ENCODE data around the gene FBXW10.
"Not testable (repeated sequence)": the region's sequence is repeated elsewhere in the genome, so short reads cannot be mapped to it uniquely, and the experiment has no call there.

FBXW10 gene, protein sequence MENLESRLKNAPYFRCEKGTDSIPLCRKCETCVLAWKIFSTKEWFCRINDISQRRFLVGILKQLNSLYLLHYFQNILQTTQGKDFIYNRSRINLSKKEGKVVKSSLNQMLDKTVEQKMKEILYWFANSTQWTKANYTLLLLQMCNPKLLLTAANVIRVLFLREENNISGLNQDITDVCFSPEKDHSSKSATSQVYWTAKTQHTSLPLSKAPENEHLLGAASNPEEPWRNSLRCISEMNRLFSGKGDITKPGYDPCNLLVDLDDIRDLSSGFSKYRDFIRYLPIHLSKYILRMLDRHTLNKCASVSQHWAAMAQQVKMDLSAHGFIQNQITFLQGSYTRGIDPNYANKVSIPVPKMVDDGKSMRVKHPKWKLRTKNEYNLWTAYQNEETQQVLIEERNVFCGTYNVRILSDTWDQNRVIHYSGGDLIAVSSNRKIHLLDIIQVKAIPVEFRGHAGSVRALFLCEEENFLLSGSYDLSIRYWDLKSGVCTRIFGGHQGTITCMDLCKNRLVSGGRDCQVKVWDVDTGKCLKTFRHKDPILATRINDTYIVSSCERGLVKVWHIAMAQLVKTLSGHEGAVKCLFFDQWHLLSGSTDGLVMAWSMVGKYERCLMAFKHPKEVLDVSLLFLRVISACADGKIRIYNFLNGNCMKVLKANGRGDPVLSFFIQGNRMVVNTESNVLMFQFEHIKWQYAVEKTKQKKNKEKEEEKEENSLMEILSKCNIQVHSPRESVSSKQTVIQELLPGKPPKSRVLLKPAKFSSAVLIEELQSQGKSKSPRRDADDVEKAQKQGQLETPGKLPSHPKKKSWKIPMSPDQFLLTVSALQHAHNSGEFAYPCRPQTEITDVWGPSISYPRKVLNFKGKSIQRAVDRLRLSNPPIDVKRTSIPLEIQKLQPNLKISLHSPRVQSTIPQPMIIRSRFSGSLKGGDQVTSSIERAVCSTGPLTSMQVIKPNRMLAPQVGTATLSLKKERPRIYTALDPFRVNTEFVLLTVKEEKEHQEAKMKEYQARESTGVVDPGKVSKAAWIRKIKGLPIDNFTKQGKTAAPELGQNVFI

GRCh38 chr17:18743699-18744421 is at the start of gene FBXW10:
Gene FBXW10 (plus strand): TSS chr17:18744054. CDS start chr17:18744245, 191 bp downstream.
- not testable (repeated sequence) for DNase-seq (ENCODE audit: low spot score)

DNA sequence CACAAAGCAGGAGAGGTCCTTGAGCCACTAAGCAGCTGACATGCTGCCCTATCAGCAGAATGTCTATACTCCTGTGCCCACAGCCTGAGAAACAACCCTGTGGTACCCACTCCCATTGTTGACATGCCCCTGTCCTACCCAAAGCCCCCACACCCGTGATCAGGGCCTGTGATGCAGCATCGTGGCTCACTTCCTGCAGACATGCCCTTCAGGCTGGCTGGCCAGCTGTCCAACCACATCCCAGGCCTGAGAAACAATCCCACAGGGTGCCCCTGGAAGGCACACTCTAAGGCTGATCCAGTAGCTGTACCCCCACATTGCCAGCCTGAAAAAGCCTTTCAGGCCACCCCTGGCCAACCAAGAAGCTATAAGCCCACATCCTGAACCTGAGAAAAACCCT is 48.7 kb upstream of the FBXW10 start:
- DNase-seq (ENCODE audit: low spot score), result not testable (repeated sequence)

DNA sequence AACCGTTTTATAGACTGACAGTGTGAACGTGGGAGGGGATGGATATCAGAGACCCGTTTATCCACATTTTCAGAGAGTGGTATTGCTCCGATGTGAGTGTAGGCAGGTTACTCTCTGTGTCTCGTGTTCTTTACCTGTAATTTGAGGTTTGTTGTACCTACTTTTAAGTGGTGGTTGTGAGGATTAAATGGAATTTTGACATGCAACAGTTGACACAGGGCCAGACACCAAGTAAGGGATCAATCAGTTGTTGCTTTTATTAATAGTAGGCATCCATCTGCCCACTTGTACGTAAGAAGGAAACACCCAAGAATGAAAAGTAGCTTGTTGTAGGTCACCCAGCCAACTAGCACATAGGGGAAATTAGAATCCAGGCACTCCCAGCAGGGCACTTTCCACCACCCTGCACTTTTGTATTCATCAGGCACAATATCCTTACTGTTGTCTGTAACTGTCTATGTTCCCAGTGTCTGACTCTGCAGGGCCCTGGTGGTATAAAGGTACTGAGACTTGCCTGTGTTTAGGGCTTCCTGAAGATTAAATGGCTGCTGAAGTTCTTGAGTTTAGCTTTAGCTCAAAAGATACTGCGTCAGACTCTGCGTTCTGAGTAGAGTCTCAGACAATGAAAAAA is 45.3 kb upstream of the FBXW10 start:
- DNase-seq (ENCODE audit: low spot score), result not testable (repeated sequence)

GRCh38 chr17:18705955-18706354 is 37.9 kb upstream of the FBXW10 start:
- not testable (repeated sequence) for DNase-seq (ENCODE audit: low spot score)

DNA sequence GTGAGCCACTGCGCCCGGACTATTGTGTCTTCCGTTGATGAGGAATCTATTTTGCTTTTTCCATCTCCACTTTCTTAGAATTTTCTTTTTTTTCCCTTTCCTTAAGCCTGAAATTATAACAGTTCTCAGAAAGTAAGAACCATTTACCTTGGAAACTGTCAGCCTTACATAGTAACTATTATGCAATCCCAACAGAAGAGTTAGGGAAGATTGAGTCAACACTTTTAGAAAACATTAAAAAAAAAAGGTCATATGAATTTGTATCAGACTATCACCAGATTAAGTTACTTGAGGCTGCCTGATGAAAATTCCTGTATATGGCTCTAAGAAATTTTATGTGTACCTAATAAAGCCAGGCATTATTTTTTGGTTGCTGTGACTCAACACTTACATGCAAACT is 35.6 kb upstream of the FBXW10 start:
- DNase-seq (ENCODE audit: low spot score), result not testable (repeated sequence)

DNA sequence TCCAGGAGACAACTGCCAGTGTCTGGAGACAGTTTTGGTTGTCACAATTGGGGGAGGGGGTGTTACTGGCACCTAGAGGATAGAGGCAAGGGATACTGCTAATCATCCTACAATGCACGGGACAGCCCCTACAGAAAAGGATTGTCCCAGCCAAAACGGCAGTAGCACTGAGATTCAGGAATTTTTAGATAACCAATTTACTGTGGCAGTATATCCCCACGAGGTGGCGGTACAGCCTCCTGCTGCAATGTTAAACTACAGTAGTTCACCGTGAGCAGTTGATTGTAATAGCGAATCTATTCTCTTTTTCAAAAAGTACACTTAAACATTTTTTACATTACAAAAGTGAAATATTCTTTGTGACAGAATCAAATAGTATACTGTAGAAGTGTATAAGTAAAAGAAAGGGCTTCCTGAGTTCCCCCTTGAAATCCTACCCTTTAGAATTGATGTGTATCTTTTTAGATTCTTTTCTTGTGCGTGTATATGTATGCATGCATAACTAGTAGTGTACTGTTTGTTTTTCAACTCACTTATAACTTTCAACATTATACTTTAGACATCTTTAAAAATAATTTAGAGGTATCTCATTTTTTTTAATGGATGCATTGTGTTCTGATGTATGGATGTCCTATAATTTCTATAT is 31.4 kb upstream of the FBXW10 start:
- DNase-seq (ENCODE audit: low spot score), result not testable (repeated sequence)

DNA sequence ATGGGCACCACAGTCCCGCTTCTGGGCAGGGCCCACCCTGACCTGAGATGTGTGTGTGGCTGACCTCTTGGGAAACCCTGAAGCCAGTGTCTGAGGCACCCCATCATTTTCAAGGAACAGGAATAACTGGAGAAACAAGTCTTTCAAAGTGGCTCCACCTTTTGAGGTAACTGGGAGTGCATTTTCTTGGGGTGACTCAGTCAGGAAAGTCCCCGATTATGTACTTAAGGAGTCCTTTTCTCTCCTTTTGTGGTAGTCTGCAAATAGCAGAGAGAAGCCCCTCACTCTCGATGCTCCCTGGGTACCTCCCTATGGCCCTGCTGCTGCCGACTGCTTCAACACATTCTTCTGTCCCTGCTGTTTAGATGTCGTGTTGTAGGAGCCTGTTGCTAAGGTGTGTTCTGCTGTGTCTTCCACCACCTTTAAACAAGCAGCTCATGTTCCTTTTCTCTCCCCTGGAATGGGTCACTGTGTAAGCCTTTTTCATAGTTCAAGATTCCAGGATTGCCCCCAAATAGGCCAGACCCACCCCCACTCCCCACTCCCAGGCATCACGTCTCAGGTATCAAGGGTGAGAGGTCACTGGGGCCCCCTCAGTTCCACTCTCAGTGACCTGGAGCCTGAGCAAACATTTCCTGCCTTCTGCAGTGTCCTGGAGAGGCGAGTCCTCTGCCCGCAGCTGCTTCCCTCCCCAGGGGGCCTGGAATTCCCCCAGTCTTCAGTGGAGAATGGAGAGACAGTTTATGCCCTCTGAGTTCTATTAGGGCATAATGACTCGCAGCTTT is 25.0 kb upstream of the FBXW10 start:
- not testable (repeated sequence) for DNase-seq (ENCODE audit: low spot score)

DNA sequence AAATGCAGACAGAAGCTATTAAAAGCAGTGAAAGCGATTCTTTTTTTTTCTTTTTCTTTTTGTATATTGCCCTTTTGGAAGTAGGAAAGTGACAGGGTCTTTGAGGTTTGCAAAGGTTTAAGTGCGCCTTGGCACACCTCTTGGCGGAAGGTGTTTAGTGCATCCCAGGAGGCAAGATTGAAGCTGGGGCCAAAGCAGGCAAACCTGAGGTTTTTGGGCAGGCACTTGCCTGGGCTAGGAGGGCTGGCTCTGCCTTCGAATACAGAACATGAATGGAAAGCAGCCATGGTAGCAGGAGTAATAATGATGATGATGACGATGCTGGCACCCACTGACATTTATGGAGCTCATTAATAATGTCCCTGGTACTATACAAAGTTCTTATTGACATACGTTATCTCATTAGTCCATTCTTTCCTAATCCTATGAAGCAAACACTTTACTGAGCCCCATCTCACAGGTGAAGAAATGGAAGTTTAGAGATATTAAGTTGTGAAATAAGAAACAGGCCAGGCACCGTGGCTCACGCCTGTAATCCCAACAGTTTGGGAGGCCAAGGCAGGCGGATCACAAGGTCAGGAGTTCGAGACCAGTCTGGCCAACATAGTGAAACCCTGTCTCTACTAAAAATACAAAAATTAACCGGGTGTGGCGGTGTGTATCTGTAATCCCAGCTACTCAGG is 24.3 kb upstream of the FBXW10 start:
- not testable (repeated sequence) for DNase-seq (ENCODE audit: low spot score)

DNA sequence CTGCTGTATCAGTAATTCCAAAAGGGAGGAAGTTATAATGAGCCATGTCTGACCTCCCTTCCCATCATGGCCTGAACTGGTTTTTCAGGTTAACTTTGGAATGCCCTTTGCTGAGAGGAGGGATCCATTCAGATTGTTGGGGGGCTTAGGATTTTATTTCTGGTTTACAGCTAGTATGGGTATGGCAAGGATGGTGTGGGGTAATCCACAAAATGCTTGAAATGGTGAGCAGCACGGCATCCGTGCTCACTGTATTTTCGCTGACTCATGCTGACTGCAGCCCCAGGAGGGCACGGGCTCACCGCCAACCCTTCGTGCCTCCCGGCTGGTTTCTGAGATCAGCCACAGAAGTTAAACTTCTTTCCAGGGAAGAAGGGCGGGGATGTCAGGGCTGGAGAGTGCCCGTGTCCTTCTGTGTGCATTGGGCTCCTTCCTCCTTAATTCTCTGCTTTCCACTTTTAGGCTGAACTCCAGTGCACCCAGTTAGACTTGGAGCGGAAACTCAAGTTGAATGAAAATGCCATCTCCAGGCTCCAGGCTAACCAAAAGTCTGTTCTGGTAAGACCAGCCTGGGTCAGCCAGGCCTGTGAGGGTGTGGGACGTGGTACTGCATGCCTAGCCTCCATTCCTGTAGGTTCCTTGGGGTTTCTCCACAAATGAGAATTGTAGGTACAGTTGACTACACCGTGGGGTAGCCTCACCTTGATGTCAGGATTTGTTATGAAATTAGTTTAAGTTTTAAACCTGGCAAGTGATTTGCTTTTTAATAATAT is 21.9 kb upstream of the FBXW10 start:
- DNase-seq (ENCODE audit: low spot score), result not testable (repeated sequence)

DNA sequence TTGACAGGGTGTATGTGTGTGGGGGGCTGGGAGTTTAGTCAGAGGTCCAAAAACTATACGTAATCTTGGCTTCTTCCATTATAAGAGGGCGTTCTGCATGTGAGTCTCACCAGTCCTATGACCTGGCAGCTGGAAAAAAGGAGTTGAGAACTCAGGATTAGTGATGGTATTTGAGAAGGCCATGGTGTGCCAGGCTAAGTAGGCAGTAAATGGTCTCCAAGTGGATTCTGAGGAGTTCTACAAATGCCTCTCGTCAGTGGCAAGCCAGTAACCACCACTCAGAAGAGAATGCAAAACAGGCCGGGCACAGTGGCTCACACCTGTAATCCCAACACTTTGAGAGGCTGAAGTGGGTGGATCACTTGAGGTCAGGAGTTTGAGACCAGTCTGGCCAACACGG is 21.2 kb upstream of the FBXW10 start:
- DNase-seq (ENCODE audit: low spot score), result not testable (repeated sequence)

DNA sequence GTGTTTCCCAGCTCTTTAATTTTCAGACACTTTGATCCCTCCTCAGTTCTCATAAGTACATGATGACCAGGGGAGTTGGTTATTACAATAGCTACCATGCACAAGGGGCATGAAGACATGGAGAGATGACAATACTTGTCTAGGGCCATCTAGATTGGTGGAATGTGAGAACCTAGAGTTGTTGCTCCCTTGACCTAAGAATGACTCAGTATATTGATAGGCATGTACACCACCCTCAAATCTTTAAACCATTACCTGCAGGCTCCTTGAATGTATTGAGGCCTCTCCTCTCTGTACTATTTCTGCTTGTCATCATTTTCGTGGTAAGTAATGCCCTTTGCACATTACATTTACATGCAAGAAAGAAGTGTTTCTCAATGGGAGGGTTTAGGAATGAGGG is 20.3 kb upstream of the FBXW10 start:
- DNase-seq (ENCODE audit: low spot score), result not testable (repeated sequence)

DNA sequence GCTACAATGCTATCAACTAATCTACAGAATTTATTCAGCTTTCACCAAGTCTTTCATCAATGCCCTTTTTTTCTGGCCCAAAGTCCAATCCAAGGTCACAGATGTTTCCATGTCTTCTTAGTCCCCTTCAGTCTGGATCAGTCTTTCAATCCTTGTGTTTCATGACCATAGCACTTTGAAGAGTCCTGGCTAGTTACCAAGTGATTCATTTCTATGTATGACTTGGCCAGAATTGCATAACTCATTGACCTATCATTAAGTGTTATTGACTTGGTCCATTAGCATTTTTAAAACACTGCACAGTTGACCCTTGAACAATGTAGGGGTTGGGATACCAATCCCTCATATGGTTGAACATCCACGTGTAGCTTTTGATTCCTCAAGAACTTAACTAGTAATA is 11.4 kb upstream of the FBXW10 start:
- not testable (repeated sequence) for DNase-seq (ENCODE audit: low spot score)

GRCh38 chr17:18733350-18733749 is 10.5 kb upstream of the FBXW10 start:
- not testable (repeated sequence) for DNase-seq (ENCODE audit: low spot score)

DNA sequence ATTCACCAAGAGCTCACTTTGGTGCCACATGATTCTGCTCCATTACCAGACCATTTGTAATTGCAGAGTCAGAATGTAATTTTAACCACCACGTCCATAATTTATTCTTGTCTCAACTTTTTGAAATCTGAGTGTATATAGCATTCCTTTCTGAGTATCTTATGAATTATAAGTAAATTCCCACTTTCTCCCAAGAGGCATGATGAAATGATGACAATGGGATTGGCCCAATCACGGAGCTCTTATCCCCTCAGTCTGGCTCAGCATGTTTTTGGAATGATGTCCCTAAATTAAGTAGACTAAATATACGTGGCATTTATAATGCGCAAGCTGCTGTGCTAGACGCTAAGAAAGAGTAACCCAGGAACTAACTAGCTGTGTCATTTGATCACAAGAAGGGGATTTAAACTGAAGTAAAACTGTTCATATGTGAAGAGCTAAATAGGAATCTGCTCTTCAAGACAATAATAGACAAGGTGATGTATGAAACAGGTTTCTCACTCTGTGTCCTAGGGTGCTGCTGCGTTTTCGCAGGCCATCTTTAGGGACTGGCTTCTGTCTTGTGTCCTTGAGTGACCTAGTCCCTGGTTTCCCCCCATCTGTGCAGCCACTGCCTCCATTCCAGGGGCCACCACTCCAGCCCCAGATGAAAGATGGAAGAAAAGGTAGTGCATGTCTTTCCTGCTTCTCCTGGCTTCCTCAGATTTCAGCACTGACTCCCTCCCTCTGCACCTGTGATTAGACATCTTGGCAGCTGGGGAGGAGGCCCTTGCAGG is 4.0 kb upstream of the FBXW10 start:
- peak; percentile 16 for DNase-seq (ENCODE audit: low spot score)

DNA sequence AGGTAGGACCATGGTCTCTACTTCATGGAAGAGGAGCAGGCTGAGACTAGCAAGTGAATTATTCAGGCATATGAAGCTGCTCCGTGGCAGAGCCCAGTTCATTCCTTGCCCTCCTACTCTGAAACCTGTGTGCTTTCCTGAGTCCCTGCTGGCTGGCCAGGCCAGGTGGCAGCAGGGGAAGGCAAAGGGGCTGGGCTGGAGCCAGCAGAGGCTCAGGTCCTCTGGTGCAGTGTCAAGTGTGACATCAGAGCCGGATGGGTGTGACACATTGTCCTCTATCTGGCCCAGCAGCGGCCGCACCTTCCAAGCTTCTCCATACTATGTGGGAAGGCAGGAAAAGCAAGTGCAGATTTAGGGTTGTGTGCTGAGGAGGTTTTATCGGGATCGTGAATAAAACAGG is 2.6 kb upstream of the FBXW10 start:
- DNase-seq (ENCODE audit: low spot score), result not testable (repeated sequence)

GRCh38 chr17:18744726-18745125 is 872 bp downstream of the FBXW10 start:
- DNase-seq (ENCODE audit: low spot score), result not testable (repeated sequence)

DNA sequence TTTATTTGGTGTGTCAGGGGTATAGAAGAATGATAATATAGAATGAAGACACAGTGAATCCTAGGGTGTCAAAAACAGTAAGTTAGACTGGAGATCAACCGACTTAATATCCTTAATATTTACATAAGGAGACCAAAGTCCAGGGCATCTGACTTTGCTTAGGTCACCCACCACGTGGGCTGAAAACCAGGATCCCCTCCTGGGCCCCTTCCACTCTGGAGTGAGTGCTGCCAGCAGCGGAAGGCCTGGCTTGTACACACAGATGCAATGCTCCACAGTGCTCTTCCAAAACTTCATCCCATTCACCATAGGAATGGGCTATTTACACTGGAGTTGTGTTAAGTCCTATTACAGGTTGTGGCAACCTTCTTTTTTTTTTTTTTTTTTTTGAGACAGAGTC is 2.7 kb downstream of the FBXW10 start:
- not testable (repeated sequence) for DNase-seq (ENCODE audit: low spot score)

- not testable (repeated sequence) for DNase-seq (ENCODE audit: low spot score)
Observed at GRCh38 chr17:18747501-18747900, 3.6 kb downstream of the FBXW10 start.
